Activated CD4-positive, alpha-beta T cell treated with anti-CD3 and anti-CD28 coated beads for 1 hour (primary cell): ENCODE results near the gene CSF1R.

Experiments used
- DNase-seq: peaks from one replicate; pipeline ENCODE4 v3.0.0-alpha.2; 2020

CSF1R gene

GRCh38 chr5:150085950-150086715 is at the start of gene CSF1R:
CSF1R (minus strand) TSS chr5:150086554; CDS start chr5:150086427, 127 bp downstream.
- no peak for DNase-seq

GRCh38 chr5:150135557-150136304 is 49.4 kb upstream of the CSF1R start:
- DNase-seq = no peak

DNA sequence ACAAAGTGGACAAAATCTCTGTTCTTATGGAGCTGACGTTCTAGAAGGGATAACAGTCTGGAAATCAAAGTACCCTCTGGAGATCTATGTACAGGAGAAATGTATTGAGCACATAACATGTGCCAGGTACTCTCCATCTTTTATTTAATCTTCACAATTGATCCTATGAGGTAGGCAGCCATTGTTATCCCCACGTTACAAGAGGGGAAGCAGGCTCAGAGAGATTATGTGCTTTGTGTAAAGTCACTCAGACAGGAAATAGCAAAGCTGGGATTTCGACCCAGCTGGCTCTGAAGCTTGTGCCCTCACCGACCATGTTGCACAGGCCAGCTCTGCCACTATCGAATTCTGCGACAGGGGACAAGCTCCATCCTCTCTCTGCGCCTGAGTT is 47.8 kb upstream of the CSF1R start:
- DNase-seq = no peak

DNA sequence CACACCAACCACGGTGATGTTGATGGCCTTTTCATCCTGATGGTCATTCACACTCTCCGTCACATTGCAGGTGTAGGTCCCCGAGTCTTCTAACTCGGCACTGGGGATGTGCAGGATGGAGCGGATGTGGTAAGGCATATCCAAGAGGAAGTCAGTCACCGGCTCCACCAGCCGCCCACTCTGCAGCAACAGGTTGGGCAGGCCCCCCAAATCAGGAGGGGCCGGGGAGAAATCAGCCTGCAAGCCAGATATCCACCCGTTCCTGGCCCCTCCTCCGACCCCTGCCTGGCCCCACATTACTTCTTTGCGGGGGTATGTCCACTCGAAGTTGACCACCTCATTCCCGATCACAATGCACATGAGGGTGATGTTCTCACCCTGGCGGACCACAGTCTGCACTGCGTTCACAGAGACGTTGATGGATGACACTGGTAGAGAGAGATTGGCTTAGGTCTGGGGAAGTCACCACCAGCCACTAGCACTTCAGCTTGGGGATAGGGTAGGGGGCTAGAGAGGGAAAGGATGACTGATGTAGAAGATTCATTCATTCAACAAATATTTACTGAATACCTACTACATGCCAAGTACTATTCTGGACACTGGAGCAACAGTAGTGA is 47.3 kb upstream of the CSF1R start:
- no peak for DNase-seq

DNA sequence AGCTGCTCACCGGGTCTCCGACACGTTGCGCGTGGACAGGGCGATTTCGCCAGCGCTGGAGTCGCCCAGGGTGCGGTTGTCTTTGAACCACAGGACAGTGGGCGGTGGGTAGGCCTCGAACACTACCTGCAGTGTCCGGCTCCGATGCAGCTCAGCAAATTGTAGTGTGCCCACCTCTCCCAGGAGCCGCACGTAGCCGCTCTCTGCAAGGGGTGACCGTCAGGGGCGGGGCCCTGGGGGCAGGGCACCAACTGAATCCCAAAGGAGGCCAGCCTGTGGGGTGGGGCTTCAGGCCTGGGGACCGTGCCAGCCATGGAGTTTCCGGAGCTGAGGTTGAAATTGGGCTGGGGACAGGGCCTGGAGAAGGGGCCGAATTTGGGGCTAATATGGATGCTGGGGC is 46.4 kb upstream of the CSF1R start:
- DNase-seq = no peak

DNA sequence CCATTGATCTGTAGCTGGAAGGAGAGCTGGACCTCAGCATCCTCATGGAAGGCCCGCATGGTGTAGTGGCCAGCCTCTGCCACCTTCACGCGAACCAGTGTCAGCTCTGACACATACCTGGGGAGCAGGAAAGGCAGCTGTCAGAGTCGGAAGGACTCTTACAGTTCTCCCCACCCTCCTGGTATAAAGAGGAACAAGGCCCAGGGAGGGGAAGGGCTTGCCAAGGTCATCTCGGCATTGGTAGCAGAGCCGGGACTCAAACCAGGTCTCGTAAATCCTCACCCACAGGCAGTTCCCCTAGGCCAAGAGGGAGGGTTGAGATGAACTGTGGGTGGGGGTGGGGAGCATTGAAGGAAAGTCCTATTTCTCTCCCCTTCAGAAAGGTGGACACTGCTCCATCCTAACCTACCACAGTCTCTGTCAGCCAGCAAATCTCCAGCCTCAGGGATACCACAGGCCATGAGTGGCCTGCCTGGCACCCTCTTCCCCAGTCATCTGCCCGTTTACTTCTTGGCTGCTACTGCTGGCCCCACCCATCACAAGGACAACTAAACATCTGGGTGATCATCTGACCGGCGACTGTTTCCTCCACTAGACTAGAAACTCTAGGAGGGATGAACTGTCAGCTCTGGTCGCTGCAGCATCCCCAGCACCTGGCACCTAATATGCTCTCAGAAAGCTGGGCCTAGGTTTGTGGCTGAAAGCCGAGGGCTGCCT is 45.8 kb upstream of the CSF1R start:
- DNase-seq = no peak

DNA sequence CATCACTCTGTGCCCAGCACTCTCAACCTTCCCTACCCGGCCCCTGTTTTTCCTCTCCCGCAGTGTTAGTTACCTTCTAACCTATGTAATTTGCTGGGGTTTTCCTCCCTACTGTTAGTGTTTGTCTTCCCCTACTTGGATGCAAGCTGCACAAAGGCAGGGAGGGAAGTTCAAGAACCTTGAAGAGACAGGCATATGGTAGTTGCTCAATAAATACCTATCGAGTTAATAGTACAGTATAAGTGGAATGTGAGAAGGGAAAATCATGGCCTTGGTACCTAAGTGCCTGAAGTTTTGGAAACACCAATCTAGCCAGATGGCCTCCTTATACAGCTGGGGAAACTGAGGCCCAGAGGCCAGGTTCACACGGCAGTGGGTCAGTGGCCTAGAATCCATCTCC is 45.1 kb upstream of the CSF1R start:
- DNase-seq = no peak

GRCh38 chr5:150130493-150130922 is 44.2 kb upstream of the CSF1R start:
- no peak for DNase-seq

- no peak for DNase-seq
Observed at GRCh38 chr5:150129813-150130492, 43.6 kb upstream of the CSF1R start.

DNA sequence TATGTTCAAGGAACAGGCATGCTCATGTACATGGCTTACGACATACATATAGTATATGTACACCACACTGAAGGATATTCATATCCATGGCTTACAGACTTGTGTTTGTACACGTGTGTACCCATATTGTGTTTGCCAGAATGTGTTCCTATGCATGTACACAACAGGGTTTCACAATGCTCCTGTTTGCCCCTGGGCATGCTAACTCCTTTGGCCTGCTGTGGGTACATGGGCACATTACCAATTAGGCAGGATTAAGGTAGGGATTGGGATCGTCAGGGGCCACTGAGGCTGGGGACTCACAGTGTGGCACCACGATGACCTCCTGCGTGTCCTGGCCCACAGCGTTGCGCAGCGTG is 43.1 kb upstream of the CSF1R start:
- DNase-seq = no peak

DNA sequence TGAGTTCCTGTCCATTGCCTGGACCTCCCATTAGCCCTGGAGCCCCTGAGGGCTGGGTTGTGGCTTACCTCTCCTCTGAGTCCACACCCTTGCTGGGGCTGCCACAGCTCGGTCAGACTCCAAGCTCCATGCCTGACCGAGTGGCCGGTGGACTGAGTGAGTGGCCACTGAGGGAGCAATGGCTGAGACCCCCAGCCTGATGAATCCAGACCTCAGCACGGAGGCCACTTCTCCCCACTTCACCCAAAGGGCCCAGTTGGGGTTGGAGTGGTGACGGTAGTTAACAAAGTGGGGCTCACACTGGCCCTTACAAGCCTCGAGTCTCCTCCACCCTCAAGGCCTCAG is 40.5 kb upstream of the CSF1R start:
- no peak for DNase-seq

- no peak for DNase-seq
Observed at GRCh38 chr5:150126199-150126920, 40.0 kb upstream of the CSF1R start.

GRCh38 chr5:150125334-150125733 is 39.0 kb upstream of the CSF1R start:
- DNase-seq = no peak

DNA sequence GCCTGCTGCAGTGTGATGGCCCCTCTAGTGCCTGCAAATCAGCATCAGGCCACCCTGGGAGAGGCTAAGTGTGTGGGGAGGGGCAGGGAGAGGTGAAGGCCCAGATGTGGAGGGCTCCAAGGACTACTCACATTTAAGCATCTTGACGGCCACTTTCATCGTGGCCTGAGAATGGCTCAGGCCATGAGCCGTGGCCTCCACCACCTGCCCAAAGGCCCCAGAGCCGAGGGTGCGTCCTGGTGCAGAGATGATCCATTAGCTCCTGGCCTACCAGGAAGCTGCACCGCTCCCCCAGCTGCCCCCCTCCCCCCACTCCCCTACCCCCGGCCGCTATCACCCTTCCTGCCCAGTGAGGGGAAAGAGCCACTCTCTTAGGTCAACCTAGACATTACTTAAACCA is 38.2 kb upstream of the CSF1R start:
- DNase-seq = no peak

GRCh38 chr5:150124111-150124557 is 37.8 kb upstream of the CSF1R start:
- no peak for DNase-seq

GRCh38 chr5:150123542-150123941 is 37.2 kb upstream of the CSF1R start:
- no peak for DNase-seq

DNA sequence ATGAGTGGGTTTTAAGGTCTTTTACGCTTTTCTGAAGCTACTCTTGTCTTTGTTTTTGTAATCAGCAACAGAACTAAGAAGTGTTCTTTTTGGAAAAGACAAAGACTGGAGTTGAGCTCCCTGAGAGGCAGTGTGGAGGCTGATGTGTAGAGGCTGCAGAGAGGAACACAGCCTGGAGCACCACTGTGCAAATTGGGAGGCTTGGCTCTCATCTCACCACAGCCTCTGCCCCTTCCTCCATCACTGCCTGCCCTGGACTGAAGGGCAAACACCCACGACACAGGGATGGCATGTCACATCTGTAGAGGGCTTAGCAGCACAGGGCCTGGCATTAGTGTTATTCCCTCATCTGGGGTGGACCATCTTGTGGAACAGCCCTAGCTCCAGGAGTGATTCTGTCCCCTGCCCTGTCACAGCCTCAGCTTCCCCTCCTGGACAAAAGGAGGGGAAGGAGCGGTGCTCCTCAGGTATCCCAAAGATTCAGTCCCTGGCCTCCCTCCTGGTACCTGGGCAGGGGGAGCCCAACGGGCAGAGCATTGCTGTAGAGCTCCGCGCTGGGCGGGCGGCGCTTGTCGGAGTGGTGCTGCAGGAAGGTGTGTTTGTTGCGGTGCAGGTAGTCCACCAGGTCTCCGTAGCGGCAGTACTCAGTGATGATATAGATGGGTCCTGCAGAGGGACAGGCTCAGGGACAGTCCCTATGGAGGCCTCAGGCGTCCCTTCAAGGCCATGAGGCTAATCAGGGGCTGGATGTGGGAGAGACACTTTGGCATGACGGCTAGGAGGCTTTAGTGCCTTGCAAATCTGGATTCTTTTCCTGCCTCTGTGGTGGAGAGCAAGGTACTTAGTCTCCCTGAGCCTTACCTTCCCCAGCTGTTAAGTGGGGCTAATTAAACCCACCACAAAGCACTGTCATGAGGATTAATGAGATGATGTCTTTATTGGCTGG is 36.5 kb upstream of the CSF1R start:
- no peak for DNase-seq

- DNase-seq = no peak
Observed at GRCh38 chr5:150122158-150122510, 35.8 kb upstream of the CSF1R start.

- no peak for DNase-seq
Observed at GRCh38 chr5:150121448-150122157, 35.2 kb upstream of the CSF1R start.
